GM18499 (cell line): Measurements from ENCODE around the gene TSHR.
A peak's percentile ranks its signal among the peaks of the same experiment; 100 is the strongest.
"Not testable (repeated sequence)": the region's sequence is repeated elsewhere in the genome, so short reads cannot be mapped to it uniquely, and the experiment has no call there.

Source experiments
- ATAC-seq: cut with Tn5 transposase; IDR thresholded peaks from one replicate; pipeline ENCODE4 v1.9.1; 2021; ENCODE audit warnings: moderate number of reproducible peaks; ENCODE audit not compliant: insufficient read depth, unreplicated experiment

TSHR gene

DNA sequence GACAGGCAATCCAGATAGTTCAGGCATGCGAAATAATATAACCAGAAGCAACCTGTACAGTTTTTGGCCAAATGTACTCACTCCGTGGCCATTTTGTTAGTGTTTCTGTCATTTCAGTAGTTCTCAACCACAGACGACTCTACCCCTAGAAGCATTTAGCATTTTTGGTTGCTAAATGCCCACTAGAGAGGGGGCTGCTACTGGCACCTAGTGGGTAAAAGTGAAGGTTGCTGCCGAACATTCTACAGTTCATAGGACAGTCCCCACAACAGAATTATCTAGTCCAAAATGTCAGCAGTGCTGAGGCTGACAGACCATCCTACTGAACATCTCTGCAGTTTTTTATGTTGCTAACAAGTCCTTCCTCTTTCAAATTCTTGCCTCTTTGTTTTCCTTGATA, 107.4 kb downstream of the TSHR start:
- ATAC-seq: no peak

- no peak for ATAC-seq
Measured at GRCh38 chr14:81066672-81067071, 111.3 kb downstream of the TSHR start.

GRCh38 chr14:81067156-81067555, 111.7 kb downstream of the TSHR start:
- no peak for ATAC-seq

DNA sequence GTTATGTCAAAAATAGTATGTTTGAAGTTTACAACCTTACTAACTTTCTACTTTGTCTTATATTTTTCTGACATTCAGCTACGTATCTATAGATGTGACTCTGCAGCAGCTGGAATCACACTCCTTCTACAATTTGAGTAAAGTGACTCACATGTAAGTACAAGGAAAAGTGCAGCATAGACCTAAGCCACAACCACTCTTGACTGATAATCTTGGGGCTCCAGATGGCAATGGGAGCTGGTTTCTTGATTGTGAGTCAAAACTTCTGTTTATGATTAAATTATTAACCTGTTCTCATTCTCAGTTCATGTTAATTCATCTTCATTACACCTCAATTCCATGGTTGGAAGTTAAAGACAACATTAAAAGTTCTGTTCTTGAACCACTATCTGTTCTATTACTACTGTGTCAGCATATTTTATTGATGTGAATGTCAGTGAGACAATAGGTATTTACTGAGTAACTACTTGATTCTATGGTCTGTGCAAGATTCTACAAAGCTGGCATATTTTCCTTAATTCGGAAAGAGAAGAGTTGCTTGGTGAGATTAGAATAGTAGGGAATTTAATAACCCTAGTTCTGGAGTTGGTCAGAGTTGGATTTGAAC, 112.9 kb downstream of the TSHR start:
- no peak for ATAC-seq

GRCh38 chr14:81070511-81070910, 115.1 kb downstream of the TSHR start:
- ATAC-seq: no peak

- ATAC-seq: no peak
Measured at GRCh38 chr14:81085596-81085995, 130.2 kb downstream of the TSHR start.

DNA sequence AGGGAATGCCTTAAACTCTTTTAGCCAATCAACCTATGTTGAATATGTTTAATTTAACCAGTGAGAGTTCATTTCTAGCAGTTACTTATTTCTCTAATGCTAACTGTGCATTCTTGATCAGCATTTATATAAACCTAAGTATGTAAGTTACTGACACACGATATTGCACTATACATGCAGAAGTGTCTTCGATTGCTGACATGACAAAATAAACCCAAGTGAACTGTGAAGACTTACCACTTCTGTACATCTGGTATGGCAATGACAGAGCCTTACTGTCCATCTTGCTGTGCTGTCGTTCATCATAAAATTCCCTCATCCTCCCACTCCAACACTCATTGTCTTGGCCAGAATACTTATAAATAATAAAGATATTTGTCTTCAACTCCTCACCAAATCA, 131.8 kb downstream of the TSHR start:
- no peak for ATAC-seq

- no peak for ATAC-seq
Measured at GRCh38 chr14:81091139-81091538, 135.7 kb downstream of the TSHR start.

GRCh38 chr14:81091660-81092059, 136.2 kb downstream of the TSHR start:
- ATAC-seq: no peak

GRCh38 chr14:81093651-81094050, 138.2 kb downstream of the TSHR start:
- ATAC-seq: no peak

GRCh38 chr14:81095539-81095938, 140.1 kb downstream of the TSHR start:
- no peak for ATAC-seq

DNA sequence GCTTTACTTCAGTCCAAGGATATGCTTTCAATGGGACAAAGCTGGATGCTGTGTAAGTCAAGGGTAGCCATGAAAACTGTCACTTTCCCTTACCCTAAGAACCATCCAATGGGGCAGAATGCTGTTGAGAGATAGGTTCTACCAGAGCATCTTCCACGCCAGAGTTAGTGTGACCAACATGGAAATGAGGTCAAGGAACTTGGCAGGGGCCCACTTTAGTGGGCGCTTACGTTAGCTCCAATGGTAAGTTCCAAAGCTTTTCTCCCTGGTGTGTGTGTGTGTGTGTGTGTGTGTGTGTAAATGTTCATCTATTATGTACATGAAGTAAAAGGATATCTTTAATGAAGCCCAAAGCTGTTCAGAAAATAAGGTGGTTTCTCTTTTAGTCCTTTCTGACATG, 141.2 kb downstream of the TSHR start:
- ATAC-seq: no peak

DNA sequence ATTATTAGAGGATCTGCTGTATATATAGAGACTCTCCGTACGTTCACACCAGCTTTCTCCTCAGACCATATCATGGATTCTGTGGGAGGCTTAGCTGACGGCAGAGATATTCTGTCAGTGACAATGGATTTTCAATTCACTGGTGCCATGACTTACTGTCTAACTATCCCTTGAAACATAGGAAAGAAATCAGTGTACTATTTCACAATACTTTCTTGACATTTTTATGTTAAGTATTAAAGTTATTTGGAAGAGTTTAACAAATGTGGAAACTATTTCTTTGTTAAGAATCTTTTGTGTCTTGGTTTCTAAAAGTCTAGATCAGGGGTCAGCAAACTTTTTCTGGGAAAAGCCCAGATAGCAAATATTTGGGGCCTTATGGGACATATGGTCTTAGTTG, 146.8 kb downstream of the TSHR start:
- ATAC-seq: no peak

- no peak for ATAC-seq
Measured at GRCh38 chr14:81103443-81103842, 148.0 kb downstream of the TSHR start.

DNA sequence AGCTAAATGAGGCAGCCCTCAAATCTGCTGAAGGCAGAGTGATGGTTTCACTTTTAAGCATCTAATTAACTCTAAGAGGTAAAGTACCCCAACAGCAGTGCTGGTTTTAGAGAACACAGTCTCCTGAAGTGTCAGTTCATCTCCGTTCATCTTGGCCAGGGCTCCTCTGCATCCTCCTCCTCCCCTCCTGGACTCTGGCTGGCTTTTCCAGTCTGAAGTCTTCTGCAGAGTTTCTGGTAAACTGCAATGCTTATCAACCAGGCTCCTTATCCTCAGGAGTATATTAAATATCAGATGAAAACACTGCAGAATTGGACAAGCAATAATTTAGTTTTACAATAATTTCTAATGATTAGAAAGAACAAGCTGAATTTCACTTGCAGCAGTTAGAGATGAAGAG, 150.0 kb downstream of the TSHR start:
- ATAC-seq: no peak

GRCh38 chr14:81105961-81106360, 150.5 kb downstream of the TSHR start:
- ATAC-seq: no peak

- ATAC-seq: no peak
Measured at GRCh38 chr14:81110186-81110585, 154.8 kb downstream of the TSHR start.

DNA sequence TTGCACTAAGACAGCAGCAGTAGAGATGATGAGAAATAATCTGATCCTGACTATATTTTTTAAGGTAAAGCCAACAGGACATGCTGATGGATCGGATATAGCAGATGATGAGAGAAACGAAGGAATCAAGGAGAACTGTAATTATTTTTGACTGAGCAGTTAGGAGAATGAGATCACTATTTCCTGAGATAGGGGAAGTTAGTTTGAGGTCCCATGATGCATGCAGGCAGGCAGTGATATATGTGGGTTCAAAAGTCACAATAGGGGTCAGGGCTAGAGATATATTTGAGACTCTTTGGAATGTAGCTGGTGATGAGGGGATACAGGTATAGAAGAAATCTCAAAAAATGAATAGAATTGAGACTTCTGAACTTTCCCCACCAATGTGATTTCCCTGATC, 157.8 kb downstream of the TSHR start:
- ATAC-seq: no peak

DNA sequence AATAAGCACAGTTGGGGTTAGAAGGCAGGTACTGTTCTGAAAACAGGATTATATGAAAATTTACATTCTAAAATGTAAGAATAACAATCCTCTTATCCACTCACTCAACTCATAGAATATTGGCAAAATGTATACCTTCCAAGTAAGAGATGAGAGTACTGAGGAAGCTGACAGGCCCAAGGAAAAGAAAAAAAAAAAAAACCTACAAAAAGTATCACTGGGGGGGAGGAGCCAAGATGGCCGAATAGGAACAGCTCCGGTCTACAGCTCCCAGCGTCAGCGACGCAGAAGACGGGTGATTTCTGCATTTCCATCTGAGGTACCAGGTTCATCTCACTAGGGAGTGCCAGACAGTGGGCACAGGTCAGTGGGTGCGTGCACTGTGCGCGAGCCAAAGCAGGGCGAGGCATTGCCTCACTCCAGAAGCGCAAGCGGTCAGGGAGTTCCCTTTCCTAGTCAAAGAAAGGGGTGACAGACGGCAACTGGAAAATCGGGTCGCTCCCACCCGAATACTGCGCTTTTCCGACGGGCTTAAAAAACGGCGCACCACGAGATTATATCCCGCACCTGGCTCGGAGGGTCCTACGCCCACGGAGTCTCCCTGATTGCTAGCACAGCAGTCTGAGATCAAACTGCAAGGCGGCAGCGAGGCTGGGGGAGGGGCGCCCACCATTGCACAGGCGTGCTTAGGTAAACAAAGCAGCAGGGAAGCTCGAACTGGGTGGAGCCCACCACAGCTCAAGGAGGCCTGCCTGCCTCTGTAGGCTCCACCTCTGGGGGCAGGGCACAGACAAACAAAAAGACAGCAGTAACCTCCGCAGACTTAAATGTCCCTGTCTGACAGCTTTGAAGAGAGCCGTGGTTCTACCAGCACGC, 158.8 kb downstream of the TSHR start:
- not testable (repeated sequence) for ATAC-seq

DNA sequence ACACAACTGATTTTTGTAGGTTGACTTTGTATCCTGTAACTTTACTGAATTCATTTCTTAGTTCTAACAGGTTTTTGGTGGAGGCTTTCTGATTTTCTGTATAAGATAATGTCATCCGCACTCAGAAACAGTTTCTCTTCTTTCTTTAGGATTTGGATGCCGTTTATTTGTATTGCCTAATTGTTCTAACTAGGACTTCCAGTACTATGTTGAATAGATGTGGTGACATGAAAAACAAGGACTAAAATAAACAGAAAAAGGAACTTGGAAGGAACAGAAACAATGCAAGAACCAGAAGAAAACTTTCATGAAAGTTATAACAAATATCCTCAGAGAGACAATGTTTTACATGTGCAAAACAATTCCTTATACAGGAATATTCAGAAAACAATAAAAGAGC, 165.1 kb downstream of the TSHR start:
- no peak for ATAC-seq

DNA sequence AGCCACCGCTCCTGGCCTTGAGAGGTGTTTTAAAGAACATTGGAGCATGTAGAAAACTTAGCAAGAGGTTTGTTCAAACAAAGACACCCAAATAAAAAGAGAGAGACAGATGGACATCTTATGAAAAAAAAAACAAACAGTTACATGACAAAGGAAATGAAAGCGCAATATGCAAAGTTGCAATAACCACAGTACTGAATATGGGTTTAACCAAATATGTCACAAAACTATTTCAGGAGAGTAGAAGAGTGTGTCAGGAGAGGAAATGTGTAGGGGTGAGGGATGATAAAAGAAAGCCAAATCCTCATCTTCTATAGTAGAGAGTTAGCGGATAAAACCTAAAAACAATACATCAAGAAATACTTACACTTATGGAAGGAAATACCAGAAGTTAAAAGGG, 166.9 kb downstream of the TSHR start:
- peak; percentile 100 for ATAC-seq

DNA sequence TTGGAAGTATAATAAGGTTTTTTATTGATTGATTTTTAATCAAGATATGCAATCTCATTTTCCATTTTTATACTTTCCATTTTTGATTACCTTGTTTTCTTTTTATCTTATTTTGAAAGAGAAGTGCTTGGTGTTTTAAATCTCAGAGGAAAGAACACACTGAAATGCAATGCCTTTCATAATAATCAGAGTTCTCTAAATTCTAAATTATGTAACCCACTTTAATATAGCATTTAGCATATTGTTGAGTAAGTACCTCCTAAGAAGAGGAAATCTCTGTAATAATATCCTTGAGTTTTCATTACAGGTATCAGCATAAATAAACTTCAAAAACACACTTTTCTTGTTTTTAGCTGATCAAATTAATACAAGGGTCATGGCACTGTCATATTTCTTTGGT, 168.4 kb downstream of the TSHR start:
- ATAC-seq: no peak
